ENCODE measurements around the gene TSPAN15. TPM values are rescaled to one million over a fixed set of nuclear protein-coding genes. Genes with fewer than 3 reads are reported as not detected.

The TSPAN15 gene
- total RNA-seq, 1 experiment from 2014 or later, result 8.3 TPM

DNA sequence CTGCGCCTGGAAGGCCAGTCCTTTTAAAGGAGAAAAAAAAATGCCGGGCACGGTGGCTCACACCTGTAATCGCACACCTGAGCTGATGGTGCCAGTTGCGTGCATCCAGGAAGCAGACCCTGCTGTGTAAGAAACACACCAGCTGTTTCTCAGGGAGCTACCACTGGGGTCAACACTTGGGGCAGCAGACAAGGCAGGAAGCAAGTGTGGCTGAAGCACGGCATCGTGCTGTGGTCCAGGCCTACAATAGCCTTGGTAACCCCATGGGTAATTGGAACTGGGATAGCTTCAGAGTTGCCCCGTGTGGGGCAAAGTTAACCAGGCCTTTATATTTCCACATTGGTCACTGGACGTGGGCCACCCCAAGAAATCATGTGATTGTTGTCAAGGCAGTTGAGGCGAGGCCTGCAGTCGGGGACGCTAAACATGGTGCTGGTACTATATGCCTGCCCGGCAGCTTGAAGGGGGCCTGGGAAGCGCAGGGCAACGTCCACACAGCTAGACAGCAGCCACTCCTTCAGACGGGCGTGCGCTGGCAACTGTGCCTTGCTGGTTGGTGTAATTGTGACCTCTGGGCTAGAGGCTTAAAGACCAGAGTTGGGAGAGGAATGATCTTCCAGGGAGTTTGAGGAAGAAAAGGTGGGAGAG lies 32.0 kb upstream of the TSPAN15 start:
- H3K36me3 Mint-ChIP-seq, result no peaks in the 10 kb centered on the region
- H3K27me3 Mint-ChIP-seq (ENCODE audit: low read depth), result peaks cover 2% of the 10 kb centered on the region; the same call in 1 of the 2 replicates
- no peak for ATAC-seq
- no peak overlapping the region for H3K27ac Mint-ChIP-seq
- H3K4me3 Mint-ChIP-seq, result no peak overlapping the region
- CTCF ChIA-PET, result interaction anchor here (0.5 to 4.8 kb wide), 5 partner anchors 12 to 117 kb away, joined by 3 to 19 read pairs (median 3); no protein-coding TSS in a partner anchor
- TF ChIP-seq, protein P1, sequence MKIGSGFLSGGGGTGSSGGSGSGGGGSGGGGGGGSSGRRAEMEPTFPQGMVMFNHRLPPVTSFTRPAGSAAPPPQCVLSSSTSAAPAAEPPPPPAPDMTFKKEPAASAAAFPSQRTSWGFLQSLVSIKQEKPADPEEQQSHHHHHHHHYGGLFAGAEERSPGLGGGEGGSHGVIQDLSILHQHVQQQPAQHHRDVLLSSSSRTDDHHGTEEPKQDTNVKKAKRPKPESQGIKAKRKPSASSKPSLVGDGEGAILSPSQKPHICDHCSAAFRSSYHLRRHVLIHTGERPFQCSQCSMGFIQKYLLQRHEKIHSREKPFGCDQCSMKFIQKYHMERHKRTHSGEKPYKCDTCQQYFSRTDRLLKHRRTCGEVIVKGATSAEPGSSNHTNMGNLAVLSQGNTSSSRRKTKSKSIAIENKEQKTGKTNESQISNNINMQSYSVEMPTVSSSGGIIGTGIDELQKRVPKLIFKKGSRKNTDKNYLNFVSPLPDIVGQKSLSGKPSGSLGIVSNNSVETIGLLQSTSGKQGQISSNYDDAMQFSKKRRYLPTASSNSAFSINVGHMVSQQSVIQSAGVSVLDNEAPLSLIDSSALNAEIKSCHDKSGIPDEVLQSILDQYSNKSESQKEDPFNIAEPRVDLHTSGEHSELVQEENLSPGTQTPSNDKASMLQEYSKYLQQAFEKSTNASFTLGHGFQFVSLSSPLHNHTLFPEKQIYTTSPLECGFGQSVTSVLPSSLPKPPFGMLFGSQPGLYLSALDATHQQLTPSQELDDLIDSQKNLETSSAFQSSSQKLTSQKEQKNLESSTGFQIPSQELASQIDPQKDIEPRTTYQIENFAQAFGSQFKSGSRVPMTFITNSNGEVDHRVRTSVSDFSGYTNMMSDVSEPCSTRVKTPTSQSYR (CRISPR knock-in tag; IDR thresholded peaks at IDR 0.05), result no peak
- TF ChIP-seq, protein P2, sequence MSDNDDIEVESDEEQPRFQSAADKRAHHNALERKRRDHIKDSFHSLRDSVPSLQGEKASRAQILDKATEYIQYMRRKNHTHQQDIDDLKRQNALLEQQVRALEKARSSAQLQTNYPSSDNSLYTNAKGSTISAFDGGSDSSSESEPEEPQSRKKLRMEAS (CRISPR knock-in tag; IDR thresholded peaks at IDR 0.05), result no peak
- TF ChIP-seq, protein P3, sequence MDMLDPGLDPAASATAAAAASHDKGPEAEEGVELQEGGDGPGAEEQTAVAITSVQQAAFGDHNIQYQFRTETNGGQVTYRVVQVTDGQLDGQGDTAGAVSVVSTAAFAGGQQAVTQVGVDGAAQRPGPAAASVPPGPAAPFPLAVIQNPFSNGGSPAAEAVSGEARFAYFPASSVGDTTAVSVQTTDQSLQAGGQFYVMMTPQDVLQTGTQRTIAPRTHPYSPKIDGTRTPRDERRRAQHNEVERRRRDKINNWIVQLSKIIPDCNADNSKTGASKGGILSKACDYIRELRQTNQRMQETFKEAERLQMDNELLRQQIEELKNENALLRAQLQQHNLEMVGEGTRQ (CRISPR knock-in tag; IDR thresholded peaks at IDR 0.05), result no peak
- TF ChIP-seq TP53 (CRISPR knock-in tag; IDR thresholded peaks at IDR 0.05) (no peak), ELF4 (CRISPR knock-in tag; IDR thresholded peaks at IDR 0.05; ENCODE audit: low read depth) (no peak), JAZF1 (CRISPR knock-in tag; IDR thresholded peaks at IDR 0.05) (no peak), CREB1 (CRISPR knock-in tag; IDR thresholded peaks at IDR 0.05) (no peak), NFATC4 (CRISPR knock-in tag; IDR thresholded peaks at IDR 0.05) (no peak)
- TF ChIP-seq, protein P4, sequence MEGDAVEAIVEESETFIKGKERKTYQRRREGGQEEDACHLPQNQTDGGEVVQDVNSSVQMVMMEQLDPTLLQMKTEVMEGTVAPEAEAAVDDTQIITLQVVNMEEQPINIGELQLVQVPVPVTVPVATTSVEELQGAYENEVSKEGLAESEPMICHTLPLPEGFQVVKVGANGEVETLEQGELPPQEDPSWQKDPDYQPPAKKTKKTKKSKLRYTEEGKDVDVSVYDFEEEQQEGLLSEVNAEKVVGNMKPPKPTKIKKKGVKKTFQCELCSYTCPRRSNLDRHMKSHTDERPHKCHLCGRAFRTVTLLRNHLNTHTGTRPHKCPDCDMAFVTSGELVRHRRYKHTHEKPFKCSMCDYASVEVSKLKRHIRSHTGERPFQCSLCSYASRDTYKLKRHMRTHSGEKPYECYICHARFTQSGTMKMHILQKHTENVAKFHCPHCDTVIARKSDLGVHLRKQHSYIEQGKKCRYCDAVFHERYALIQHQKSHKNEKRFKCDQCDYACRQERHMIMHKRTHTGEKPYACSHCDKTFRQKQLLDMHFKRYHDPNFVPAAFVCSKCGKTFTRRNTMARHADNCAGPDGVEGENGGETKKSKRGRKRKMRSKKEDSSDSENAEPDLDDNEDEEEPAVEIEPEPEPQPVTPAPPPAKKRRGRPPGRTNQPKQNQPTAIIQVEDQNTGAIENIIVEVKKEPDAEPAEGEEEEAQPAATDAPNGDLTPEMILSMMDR (IDR thresholded peaks at IDR 0.05), result no peak
- TF ChIP-seq, protein P5, sequence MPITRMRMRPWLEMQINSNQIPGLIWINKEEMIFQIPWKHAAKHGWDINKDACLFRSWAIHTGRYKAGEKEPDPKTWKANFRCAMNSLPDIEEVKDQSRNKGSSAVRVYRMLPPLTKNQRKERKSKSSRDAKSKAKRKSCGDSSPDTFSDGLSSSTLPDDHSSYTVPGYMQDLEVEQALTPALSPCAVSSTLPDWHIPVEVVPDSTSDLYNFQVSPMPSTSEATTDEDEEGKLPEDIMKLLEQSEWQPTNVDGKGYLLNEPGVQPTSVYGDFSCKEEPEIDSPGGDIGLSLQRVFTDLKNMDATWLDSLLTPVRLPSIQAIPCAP (CRISPR knock-in tag; IDR thresholded peaks at IDR 0.05), result no peak
- TF ChIP-seq, protein P6, sequence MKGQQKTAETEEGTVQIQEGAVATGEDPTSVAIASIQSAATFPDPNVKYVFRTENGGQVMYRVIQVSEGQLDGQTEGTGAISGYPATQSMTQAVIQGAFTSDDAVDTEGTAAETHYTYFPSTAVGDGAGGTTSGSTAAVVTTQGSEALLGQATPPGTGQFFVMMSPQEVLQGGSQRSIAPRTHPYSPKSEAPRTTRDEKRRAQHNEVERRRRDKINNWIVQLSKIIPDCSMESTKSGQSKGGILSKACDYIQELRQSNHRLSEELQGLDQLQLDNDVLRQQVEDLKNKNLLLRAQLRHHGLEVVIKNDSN (CRISPR knock-in tag; IDR thresholded peaks at IDR 0.05), result no peak
- TF ChIP-seq, protein P7, sequence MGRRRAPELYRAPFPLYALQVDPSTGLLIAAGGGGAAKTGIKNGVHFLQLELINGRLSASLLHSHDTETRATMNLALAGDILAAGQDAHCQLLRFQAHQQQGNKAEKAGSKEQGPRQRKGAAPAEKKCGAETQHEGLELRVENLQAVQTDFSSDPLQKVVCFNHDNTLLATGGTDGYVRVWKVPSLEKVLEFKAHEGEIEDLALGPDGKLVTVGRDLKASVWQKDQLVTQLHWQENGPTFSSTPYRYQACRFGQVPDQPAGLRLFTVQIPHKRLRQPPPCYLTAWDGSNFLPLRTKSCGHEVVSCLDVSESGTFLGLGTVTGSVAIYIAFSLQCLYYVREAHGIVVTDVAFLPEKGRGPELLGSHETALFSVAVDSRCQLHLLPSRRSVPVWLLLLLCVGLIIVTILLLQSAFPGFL (CRISPR knock-in tag; IDR thresholded peaks at IDR 0.05; ENCODE audit: borderline replicate concordance), result no peak
- POLR2A ChIA-PET, result no interaction called here
- no peak for DNase-seq (ENCODE audit: low spot score)
- peaks cover 3% of the 10 kb centered on the region; the same call in 1 of the 2 replicates for H3K4me1 Mint-ChIP-seq
- no peaks in the 10 kb centered on the region for H3K9me3 Mint-ChIP-seq

DNA sequence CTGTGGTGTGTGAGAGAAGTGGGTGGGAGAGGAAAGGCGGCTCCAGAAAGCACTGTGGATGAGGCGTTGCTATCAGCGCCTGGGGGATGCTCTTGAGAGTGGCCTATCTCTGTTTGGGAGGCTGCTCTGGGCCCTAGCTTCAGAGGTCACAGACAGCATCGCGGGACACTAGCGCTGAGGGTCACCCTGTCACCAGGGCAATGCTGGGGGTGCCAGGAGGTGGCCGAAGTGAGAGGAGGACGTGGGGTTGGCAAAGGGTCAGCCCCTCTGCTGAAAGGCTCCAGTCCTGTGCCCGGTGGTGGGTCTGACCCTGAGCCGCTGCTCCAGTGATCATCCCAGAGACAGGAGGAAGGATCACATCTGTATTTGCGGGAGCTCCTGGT lies 31.5 kb upstream of the TSPAN15 start:
- no peak for DNase-seq (ENCODE audit: low spot score)
- no peak overlapping the region for H3K4me3 Mint-ChIP-seq
- H3K27ac Mint-ChIP-seq, result no peak overlapping the region
- no peaks in the 10 kb centered on the region for H3K9me3 Mint-ChIP-seq
- H3K4me1 Mint-ChIP-seq, result peaks cover 4% of the 10 kb centered on the region; the same call in 1 of the 2 replicates
- no peaks in the 10 kb centered on the region for H3K36me3 Mint-ChIP-seq
- POLR2A ChIA-PET, result no interaction called here
- no peak for ATAC-seq
- H3K27me3 Mint-ChIP-seq (ENCODE audit: low read depth), result peaks cover 2% of the 10 kb centered on the region; the same call in 1 of the 2 replicates
- CTCF ChIA-PET, result interaction anchor here (0.5 to 4.8 kb wide), 5 partner anchors 11 to 117 kb away, joined by 3 to 19 read pairs (median 3); no protein-coding TSS in a partner anchor
- no peak for TF ChIP-seq JAZF1 (CRISPR knock-in tag; IDR thresholded peaks at IDR 0.05)
- no peak for TF ChIP-seq RELA (CRISPR knock-in tag; IDR thresholded peaks at IDR 0.05; ENCODE audit: borderline replicate concordance)
- TF ChIP-seq ETV6 (CRISPR knock-in tag; IDR thresholded peaks at IDR 0.05), result no peak
- no peak for TF ChIP-seq ELF4 (CRISPR knock-in tag; IDR thresholded peaks at IDR 0.05; ENCODE audit: low read depth)
- TF ChIP-seq, protein P8, sequence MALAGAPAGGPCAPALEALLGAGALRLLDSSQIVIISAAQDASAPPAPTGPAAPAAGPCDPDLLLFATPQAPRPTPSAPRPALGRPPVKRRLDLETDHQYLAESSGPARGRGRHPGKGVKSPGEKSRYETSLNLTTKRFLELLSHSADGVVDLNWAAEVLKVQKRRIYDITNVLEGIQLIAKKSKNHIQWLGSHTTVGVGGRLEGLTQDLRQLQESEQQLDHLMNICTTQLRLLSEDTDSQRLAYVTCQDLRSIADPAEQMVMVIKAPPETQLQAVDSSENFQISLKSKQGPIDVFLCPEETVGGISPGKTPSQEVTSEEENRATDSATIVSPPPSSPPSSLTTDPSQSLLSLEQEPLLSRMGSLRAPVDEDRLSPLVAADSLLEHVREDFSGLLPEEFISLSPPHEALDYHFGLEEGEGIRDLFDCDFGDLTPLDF (CRISPR knock-in tag; IDR thresholded peaks at IDR 0.05), result no peak
- TF ChIP-seq, protein P9, sequence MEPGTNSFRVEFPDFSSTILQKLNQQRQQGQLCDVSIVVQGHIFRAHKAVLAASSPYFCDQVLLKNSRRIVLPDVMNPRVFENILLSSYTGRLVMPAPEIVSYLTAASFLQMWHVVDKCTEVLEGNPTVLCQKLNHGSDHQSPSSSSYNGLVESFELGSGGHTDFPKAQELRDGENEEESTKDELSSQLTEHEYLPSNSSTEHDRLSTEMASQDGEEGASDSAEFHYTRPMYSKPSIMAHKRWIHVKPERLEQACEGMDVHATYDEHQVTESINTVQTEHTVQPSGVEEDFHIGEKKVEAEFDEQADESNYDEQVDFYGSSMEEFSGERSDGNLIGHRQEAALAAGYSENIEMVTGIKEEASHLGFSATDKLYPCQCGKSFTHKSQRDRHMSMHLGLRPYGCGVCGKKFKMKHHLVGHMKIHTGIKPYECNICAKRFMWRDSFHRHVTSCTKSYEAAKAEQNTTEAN (CRISPR knock-in tag; IDR thresholded peaks at IDR 0.05), result no peak
- TF ChIP-seq, protein P10, sequence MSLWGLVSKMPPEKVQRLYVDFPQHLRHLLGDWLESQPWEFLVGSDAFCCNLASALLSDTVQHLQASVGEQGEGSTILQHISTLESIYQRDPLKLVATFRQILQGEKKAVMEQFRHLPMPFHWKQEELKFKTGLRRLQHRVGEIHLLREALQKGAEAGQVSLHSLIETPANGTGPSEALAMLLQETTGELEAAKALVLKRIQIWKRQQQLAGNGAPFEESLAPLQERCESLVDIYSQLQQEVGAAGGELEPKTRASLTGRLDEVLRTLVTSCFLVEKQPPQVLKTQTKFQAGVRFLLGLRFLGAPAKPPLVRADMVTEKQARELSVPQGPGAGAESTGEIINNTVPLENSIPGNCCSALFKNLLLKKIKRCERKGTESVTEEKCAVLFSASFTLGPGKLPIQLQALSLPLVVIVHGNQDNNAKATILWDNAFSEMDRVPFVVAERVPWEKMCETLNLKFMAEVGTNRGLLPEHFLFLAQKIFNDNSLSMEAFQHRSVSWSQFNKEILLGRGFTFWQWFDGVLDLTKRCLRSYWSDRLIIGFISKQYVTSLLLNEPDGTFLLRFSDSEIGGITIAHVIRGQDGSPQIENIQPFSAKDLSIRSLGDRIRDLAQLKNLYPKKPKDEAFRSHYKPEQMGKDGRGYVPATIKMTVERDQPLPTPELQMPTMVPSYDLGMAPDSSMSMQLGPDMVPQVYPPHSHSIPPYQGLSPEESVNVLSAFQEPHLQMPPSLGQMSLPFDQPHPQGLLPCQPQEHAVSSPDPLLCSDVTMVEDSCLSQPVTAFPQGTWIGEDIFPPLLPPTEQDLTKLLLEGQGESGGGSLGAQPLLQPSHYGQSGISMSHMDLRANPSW (CRISPR knock-in tag; conservative IDR thresholded peaks at IDR 0.05; ENCODE audit: low read depth), result no peak
- no peak for TF ChIP-seq ZNF416 (CRISPR knock-in tag; IDR thresholded peaks at IDR 0.05)
- TF ChIP-seq GTF2I (CRISPR knock-in tag; conservative IDR thresholded peaks at IDR 0.05), result no peak
- TF ChIP-seq NFYB (CRISPR knock-in tag; conservative IDR thresholded peaks at IDR 0.05; ENCODE audit: low read depth), result no peak

All from WTC11 (cell line).